Measurements from ENCODE around the gene ENPP7. TPM values are rescaled to one million over a fixed set of nuclear protein-coding genes. Genes with fewer than 3 reads are reported as not detected.

ENPP7 gene
- total and polyA plus RNA-seq, 5 donors from 2014 or later, result 0.08 TPM; not detected in 4

DNA sequence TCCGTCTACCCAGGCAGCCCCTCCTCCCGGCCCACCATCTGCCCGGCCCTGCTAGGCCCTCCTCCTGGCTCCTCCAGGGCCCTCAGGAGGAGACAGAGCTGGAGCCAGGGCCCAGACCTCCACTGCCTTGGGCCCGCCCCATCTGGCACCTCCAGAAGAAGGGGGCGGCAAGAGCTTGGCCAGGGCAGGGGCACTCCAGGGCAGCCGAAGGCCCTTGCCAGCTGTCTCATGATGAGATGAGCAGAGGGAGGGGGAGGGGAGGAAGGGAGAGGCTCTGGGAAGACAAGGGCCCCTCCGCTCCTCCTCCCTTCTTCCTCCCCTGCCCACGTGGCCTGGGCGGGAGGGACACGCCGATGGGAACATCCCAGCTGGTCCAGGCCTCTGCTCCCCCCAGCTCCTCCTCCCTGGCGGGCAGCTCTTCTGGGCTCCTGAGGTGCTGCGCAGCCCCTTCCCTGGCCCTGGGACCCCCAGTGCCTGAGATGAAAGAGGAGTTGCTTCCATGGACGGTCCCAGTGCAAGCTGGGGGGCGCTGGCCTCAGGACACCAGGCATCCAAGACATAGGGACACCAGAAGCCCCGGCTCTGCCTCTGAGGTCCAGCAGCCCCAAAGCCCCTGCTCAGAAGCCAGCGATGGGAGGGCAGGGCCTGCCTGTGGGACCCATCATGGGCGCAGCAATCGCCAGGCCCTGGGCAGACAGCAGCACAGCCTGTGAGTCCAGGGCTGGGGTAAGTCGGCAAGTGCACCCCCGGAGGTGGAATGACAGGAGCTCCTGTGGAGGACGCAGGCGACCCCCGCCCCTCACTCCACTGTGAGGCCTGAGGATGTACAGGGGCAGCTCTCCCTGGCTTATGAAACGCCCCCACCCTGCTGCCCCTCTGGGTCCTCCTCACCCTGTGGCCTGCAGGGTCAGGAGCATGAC, 23.6 kb upstream of the ENPP7 start:
- H3K9me3 Mint-ChIP-seq, result no peaks in the 10 kb centered on the region
- no peak overlapping the region for H3K4me3 ChIP-seq (ENCODE audit: low read depth, low read length)
- H3K27ac ChIP-seq (ENCODE audit: insufficient read depth, low read length, poor library complexity, severe bottlenecking), result no peak overlapping the region
- no peak overlapping the region for H3K27ac Mint-ChIP-seq
- no peaks in the 10 kb centered on the region for H3K27me3 ChIP-seq (ENCODE audit: control insufficient read depth, insufficient read depth, low read length)
- no peaks in the 10 kb centered on the region for H3K9me3 ChIP-seq (ENCODE audit: control insufficient read depth in 2 of 2, low read length in 2 of 2)
- peaks cover 5% of the 10 kb centered on the region for H3K4me1 ChIP-seq (ENCODE audit: control insufficient read depth, insufficient read depth, low read length, poor library complexity, severe bottlenecking)
- no peak for DNase-seq
- H3K4me3 Mint-ChIP-seq, result peak overlapping the region in 1 of 4 donors; percentile 21
- no peak for ATAC-seq (ENCODE audit: low read depth in 2 of 2)
- peaks cover 4% of the 10 kb centered on the region for H3K27me3 Mint-ChIP-seq
- H3K4me1 Mint-ChIP-seq, result peaks cover 0 to 6% (median 2%) of the 10 kb centered on the region in 4 donors
- H3K36me3 Mint-ChIP-seq, result no peaks in the 10 kb centered on the region
- H3K36me3 ChIP-seq (ENCODE audit: control insufficient read depth, insufficient read depth, low read length), result no peaks in the 10 kb centered on the region

DNA sequence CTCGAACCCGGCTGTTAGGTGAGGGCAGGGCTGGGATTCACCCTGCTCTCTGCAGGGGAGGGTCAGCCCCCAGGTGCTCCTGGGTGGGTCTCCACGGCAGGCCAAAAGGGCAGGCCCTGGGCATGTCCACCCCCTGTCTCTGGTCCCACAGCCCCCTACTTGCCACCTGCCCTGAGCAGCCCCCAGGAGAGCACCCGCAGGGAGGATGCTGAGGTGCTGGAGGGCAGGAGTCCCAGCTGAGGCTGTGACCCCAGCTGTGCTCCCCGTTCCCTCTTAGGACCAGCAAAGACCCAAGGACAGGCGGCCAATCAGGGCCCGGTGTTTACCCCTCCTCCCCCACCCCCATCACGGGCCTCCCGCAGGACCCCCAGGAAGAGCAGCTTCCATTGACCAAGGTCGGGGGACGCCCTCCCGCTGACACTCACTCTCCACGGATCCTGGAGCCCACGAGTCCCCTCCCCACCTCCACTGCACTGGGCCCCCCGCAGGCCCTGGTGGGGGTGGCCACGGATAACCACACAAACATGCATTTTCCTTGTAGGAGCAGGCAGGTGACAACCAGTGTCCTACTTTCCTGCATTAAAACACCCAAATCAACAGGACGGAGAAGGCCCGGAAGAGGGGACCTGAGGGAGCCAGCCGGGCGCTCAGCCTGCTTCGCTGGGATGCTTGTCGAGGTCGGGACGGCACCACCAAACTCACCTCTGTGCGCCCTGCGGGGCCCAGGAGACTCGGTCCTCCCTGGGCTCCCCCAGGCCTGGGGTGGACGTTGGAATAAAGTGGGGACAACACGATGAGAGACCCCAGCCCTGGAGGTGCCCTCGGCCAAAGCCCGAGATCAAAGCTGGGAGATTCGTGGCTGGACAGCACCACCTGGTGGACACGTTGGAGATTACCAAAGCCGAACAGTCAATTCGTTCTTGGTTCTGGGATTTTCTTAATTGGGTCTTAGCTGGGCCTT, 22.5 kb upstream of the ENPP7 start:
- Mint-ChIP-seq H3K36me3 (no peaks in the 10 kb centered on the region), H3K9me3 (no peaks in the 10 kb centered on the region), H3K27me3 (peaks cover 4% of the 10 kb centered on the region), H3K4me1 (peaks cover 0 to 6% (median 2%) of the 10 kb centered on the region in 4 donors), H3K27ac (no peak overlapping the region), H3K4me3 (peak overlapping the region in 3 of 4 donors; percentile 61 to 66 (median 63))
- Histone ChIP-seq H3K27me3 (ENCODE audit: control insufficient read depth, insufficient read depth, low read length) (no peaks in the 10 kb centered on the region), H3K4me3 (ENCODE audit: low read depth, low read length) (no peak overlapping the region), H3K27ac (ENCODE audit: insufficient read depth, low read length, poor library complexity, severe bottlenecking) (no peak overlapping the region), H3K4me1 (ENCODE audit: control insufficient read depth, insufficient read depth, low read length, poor library complexity, severe bottlenecking) (peaks cover 5% of the 10 kb centered on the region), H3K36me3 (ENCODE audit: control insufficient read depth, insufficient read depth, low read length) (no peaks in the 10 kb centered on the region), H3K9me3 (ENCODE audit: control insufficient read depth in 2 of 2, low read length in 2 of 2) (no peaks in the 10 kb centered on the region)
- ATAC-seq (ENCODE audit: low read depth in 2 of 2) (peak; percentile 43 to 52), DNase-seq (peak; percentile 31 to 55 (median 53))

DNA sequence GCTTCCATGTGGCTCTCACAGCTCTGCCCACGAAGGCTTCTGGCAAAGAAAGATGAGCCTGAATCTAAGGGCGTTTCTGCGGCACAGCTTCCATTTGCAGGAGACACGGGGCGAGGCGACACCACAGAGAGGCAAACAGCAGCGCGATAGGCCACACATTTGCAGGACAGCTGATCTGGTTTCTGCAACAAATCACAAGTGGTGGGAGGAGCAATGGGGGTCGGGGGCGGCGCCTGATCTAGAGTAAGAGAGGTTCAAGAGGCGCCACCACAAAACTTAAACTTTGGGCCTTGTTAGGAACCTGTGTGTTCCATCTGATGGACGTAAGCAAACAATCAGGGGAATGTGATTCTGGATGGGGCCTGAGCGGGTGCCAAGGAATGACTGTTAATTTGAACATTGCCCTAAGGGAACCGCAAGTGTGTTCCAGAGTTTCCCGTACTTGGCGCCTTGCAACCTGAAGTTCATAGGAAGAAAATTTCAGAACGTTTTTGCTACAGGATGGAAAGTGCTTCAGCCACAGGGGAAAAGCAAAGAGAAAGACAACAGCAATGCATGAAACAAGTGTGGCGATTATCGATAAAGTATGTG, 18.9 kb upstream of the ENPP7 start:
- no peak for DNase-seq
- Histone ChIP-seq H3K27ac (ENCODE audit: insufficient read depth, low read length, poor library complexity, severe bottlenecking) (no peak overlapping the region), H3K4me3 (ENCODE audit: low read depth, low read length) (no peak overlapping the region), H3K27me3 (ENCODE audit: control insufficient read depth, insufficient read depth, low read length) (no peaks in the 10 kb centered on the region), H3K36me3 (ENCODE audit: control insufficient read depth, insufficient read depth, low read length) (no peaks in the 10 kb centered on the region), H3K4me1 (ENCODE audit: control insufficient read depth, insufficient read depth, low read length, poor library complexity, severe bottlenecking) (peaks cover 5% of the 10 kb centered on the region), H3K9me3 (ENCODE audit: control insufficient read depth in 2 of 2, low read length in 2 of 2) (no peaks in the 10 kb centered on the region)
- Mint-ChIP-seq H3K27ac (peak overlapping the region in 1 of 3 donors; percentile 79), H3K4me1 (peaks cover 0 to 3% (median 0%) of the 10 kb centered on the region in 4 donors), H3K9me3 (peaks cover 0 to 1% (median 0%) of the 10 kb centered on the region in 7 donors), H3K4me3 (no peak overlapping the region), H3K36me3 (no peaks in the 10 kb centered on the region), H3K27me3 (peaks cover 9% of the 10 kb centered on the region)
- no peak for ATAC-seq (ENCODE audit: low read depth in 2 of 2)

DNA sequence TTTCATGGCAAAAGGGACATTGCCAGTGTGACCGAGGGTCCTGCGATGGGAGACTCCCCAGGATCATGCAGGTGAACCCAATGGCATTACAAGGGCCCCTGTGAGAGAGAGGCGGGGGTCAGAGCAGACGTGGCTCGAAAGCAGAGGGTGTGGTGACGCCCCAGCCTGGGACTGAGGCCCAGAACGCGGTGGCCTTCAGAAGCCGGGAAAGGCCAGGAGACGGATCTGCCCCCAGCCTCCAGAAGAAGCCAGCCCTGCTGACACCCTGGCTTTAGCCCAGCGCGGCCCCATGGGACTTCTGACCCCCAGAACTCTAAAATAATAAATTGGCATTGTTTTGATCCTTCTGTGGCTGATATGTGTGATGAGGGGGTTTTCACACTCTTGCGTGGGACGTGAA, 17.4 kb upstream of the ENPP7 start:
- peaks cover 2% of the 10 kb centered on the region for H3K4me1 ChIP-seq (ENCODE audit: control insufficient read depth, insufficient read depth, low read length, poor library complexity, severe bottlenecking)
- no peak overlapping the region for H3K27ac Mint-ChIP-seq
- no peaks in the 10 kb centered on the region for H3K27me3 ChIP-seq (ENCODE audit: control insufficient read depth, insufficient read depth, low read length)
- peaks cover 9% of the 10 kb centered on the region for H3K27me3 Mint-ChIP-seq
- H3K27ac ChIP-seq (ENCODE audit: insufficient read depth, low read length, poor library complexity, severe bottlenecking), result no peak overlapping the region
- no peaks in the 10 kb centered on the region for H3K36me3 Mint-ChIP-seq
- DNase-seq (no peak), ATAC-seq (ENCODE audit: low read depth in 2 of 2) (no peak)
- H3K4me1 Mint-ChIP-seq, result peaks cover 0 to 3% (median 0%) of the 10 kb centered on the region in 4 donors
- peaks cover 0 to 1% (median 0%) of the 10 kb centered on the region in 7 donors for H3K9me3 Mint-ChIP-seq
- H3K4me3 Mint-ChIP-seq, result no peak overlapping the region
- no peak overlapping the region for H3K4me3 ChIP-seq (ENCODE audit: low read depth, low read length)
- H3K9me3 ChIP-seq (ENCODE audit: control insufficient read depth in 2 of 2, low read length in 2 of 2), result no peaks in the 10 kb centered on the region
- no peaks in the 10 kb centered on the region for H3K36me3 ChIP-seq (ENCODE audit: control insufficient read depth, insufficient read depth, low read length)

DNA sequence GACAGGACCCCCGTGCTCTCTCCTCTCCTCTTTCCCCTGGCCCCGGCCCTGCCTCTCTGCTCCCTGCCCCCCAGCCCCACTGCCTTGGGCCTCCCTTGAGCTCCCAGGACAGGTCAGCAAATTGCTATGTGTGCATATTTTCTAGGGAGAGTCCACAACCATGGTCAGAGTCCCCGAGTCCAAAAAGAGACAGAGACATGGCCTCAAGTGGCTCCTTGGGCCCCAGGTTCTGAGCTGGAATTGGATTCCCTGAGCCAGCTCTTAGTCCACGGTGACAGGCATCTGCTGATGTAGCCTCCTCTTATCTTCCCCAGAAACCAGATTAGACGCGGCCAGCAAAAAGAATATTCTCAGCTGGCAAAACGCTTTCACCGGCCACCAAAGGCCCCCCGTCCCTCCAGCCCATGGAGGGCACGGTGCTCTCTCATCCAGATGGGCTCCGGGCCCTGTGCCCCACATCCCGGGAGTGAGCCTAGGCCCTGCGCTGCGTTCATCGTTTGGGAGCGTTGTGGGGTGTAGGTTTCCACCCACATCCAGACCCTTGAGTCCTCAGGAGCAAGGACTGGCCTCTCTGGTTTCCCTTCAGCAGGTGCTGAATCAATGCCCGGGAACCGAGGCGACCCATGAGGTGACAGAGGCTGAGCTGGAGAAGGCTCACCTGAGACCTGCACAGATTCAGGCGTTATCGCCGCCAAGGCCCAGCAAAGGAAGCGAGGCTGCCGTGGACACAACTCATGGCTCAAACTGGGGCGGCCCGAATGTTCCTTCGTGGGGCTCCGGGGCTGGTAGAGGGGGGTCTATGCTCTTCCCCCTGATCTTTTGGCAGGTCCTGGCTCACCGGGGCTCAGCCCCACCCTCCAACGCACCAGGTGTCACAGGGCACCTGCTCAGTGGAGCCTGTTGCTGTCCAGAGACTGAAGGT, 16.3 kb upstream of the ENPP7 start:
- no peak overlapping the region for H3K27ac ChIP-seq (ENCODE audit: insufficient read depth, low read length, poor library complexity, severe bottlenecking)
- no peak overlapping the region for H3K4me3 ChIP-seq (ENCODE audit: low read depth, low read length)
- ATAC-seq (ENCODE audit: low read depth in 2 of 2) (no peak), DNase-seq (no peak)
- Mint-ChIP-seq H3K9me3 (peaks cover 0 to 1% (median 0%) of the 10 kb centered on the region in 7 donors), H3K4me1 (no peaks in the 10 kb centered on the region), H3K27me3 (peaks cover 9% of the 10 kb centered on the region), H3K4me3 (no peak overlapping the region), H3K36me3 (no peaks in the 10 kb centered on the region), H3K27ac (no peak overlapping the region)
- H3K27me3 ChIP-seq (ENCODE audit: control insufficient read depth, insufficient read depth, low read length), result no peaks in the 10 kb centered on the region
- H3K9me3 ChIP-seq (ENCODE audit: control insufficient read depth in 2 of 2, low read length in 2 of 2), result no peaks in the 10 kb centered on the region
- H3K4me1 ChIP-seq (ENCODE audit: control insufficient read depth, insufficient read depth, low read length, poor library complexity, severe bottlenecking), result no peaks in the 10 kb centered on the region
- H3K36me3 ChIP-seq (ENCODE audit: control insufficient read depth, insufficient read depth, low read length), result no peaks in the 10 kb centered on the region

DNA sequence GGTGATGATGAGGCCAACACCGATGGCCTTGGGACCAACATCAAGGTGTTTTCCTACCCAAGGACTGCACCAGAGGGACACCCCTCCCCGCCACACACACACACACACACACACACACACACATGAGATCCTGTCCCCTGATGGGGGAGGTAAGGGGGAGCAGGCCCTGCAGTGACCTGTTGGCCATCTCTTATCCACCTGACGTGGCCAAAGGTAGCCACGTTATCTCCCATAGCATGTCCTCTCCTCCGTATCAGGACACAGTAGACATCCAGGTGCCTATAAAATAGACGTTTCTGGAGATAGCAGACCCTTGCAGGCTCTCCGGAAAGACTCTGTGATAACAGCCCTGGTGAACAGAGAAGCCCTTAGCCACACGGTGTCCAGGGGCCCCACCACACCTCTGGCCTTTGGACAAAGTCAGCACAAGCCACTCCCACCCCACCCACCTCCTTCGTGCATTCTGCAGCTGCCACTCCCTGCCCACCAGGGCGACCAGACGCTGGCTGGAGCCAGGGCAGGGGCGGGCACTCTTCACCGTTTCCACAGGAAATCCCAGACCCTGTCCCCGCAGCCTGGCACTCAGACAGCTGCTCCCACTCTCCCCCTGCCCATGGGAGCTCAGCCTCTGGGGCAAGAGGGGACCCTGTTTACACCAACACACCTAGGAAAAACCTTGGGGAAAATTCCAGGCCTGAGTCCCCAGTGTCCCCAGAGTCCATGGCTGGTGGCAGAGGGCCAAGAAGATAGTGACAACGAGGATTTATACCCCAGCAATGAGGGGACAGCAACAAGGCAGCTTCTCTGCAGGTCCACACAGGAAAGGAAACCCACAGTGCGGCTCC, 15.4 kb upstream of the ENPP7 start:
- Mint-ChIP-seq H3K4me1 (no peaks in the 10 kb centered on the region), H3K4me3 (no peak overlapping the region), H3K27me3 (peaks cover 9% of the 10 kb centered on the region), H3K27ac (peak overlapping the region in 1 of 3 donors; percentile 32), H3K36me3 (no peaks in the 10 kb centered on the region), H3K9me3 (peaks cover 0 to 1% (median 0%) of the 10 kb centered on the region in 7 donors)
- Histone ChIP-seq H3K4me3 (ENCODE audit: low read depth, low read length) (no peak overlapping the region), H3K4me1 (ENCODE audit: control insufficient read depth, insufficient read depth, low read length, poor library complexity, severe bottlenecking) (no peaks in the 10 kb centered on the region), H3K36me3 (ENCODE audit: control insufficient read depth, insufficient read depth, low read length) (no peaks in the 10 kb centered on the region), H3K27me3 (ENCODE audit: control insufficient read depth, insufficient read depth, low read length) (no peaks in the 10 kb centered on the region), H3K27ac (ENCODE audit: insufficient read depth, low read length, poor library complexity, severe bottlenecking) (no peak overlapping the region), H3K9me3 (ENCODE audit: control insufficient read depth in 2 of 2, low read length in 2 of 2) (no peaks in the 10 kb centered on the region)
- ATAC-seq (ENCODE audit: low read depth in 2 of 2), result no peak
- no peak for DNase-seq

Data from CD4-positive, CD25-positive, alpha-beta regulatory T cell (primary cell).